IMR-90 (cell line): ENCODE measurements around the gene MAP3K5. TPM values are rescaled to one million over a fixed set of nuclear protein-coding genes. Genes with fewer than 3 reads are reported as not detected.

Experiments used
- ATAC-seq: fragments of 200-7000 bp; cut with Tn5 transposase; 2 replicates; pipeline ENCODE4 v1.9.1; 2020; ENCODE audit warnings: low read depth, mild to moderate bottlenecking, moderate library complexity
- BruUV-seq: library from RNA; stranded (reverse); fragments of 400-500 nt; replicated peaks from 2 replicates; lab custom pipeline; 2021; lab: Mats Ljungman, UMichigan
- CTCF ChIA-PET: fragments of 300-600 bp; formaldehyde crosslinking; extraction: SDS; loops from one replicate; lab custom pipeline; 2021; ENCODE audit warnings: antibody characterized with exemption; lab: Yijun Ruan, JAX
- POLR2A ChIA-PET: fragments of 300-600 bp; sonication (Branson Sonifier 250); formaldehyde crosslinking; loops from one replicate; lab custom pipeline; 2022; ENCODE audit warnings: antibody characterized with exemption; ENCODE audit not compliant: unreplicated experiment; lab: Charles Lee
- DNase-seq: peaks from one replicate; pipeline ENCODE4 v3.0.0; 2013
- H2AFZ ChIP-seq: replicated peaks from 2 replicates; pipeline ENCODE3; 2013; ENCODE audit warnings: low read length, mild to moderate bottlenecking; ENCODE audit not compliant: poor library complexity
- H2AK5ac ChIP-seq: 2 replicates; pipeline ENCODE4 v1.6.1; 2013; ENCODE audit warnings: low read depth, low read length, inconsistent platforms
- H2AK9ac ChIP-seq: replicated peaks from 2 replicates; pipeline ENCODE3; 2013; ENCODE audit warnings: mild to moderate bottlenecking, low read depth, low read length, moderate library complexity; ENCODE audit not compliant: poor library complexity
- H2BK120ac ChIP-seq: 2 replicates; pipeline ENCODE4 v1.6.1; 2013; ENCODE audit warnings: low read depth, low read length, inconsistent platforms
- H2BK15ac ChIP-seq: 3 replicates; pipeline ENCODE4 v1.6.1; 2013; ENCODE audit warnings: low read depth, low read length, inconsistent platforms
- H2BK20ac ChIP-seq: 2 replicates; pipeline ENCODE4 v1.6.1; 2013; ENCODE audit warnings: low read depth, mild to moderate bottlenecking, inconsistent platforms, low read length, moderate library complexity
- H2BK5ac ChIP-seq: 2 replicates; pipeline ENCODE4 v1.6.1; 2013; ENCODE audit warnings: mild to moderate bottlenecking, low read depth, low read length, inconsistent platforms; ENCODE audit not compliant: poor library complexity, severe bottlenecking
- H3K14ac ChIP-seq: replicated peaks from 2 replicates; pipeline ENCODE4 v1.6.1; 2013; ENCODE audit warnings: low read depth, low read length, inconsistent platforms
- H3K18ac ChIP-seq: 2 replicates; pipeline ENCODE4 v1.6.1; 2013; ENCODE audit warnings: low read depth, low read length, control low read depth
- H3K23ac ChIP-seq: 2 replicates; pipeline ENCODE4 v1.6.1; 2013; ENCODE audit warnings: low read depth, low read length, inconsistent platforms
- H3K27ac ChIP-seq: 2 replicates; pipeline ENCODE4 v1.5.1; 2013; ENCODE audit warnings: mild to moderate bottlenecking, control low read depth, low read length; ENCODE audit not compliant: insufficient read depth
- H3K27me3 ChIP-seq: 2 replicates; pipeline ENCODE4 v1.6.1; 2013; ENCODE audit warnings: low read length; ENCODE audit not compliant: control insufficient read depth, insufficient read depth
- H3K36me3 ChIP-seq: 2 replicates; pipeline ENCODE4 v1.6.1; 2013; ENCODE audit warnings: low read length, mixed read lengths; ENCODE audit not compliant: control insufficient read depth, insufficient read depth
- H3K4ac ChIP-seq: 2 replicates; pipeline ENCODE4 v1.6.1; 2013; ENCODE audit warnings: low read depth, low read length, inconsistent platforms
- H3K4me1 ChIP-seq: 2 replicates; pipeline ENCODE4 v1.6.1; 2013; ENCODE audit warnings: low read length, mixed read lengths; ENCODE audit not compliant: control insufficient read depth, insufficient read depth
- H3K4me2 ChIP-seq: 2 replicates; pipeline ENCODE4 v1.6.1; 2013; ENCODE audit warnings: low read depth, mild to moderate bottlenecking, control low read depth, low read length, moderate library complexity
- H3K4me3 ChIP-seq: 2 replicates; pipeline ENCODE4 v1.5.1; 2013; ENCODE audit warnings: low read depth, mild to moderate bottlenecking, control low read depth, low read length, moderate library complexity; ENCODE audit not compliant: insufficient read depth
- H3K56ac ChIP-seq: 2 replicates; pipeline ENCODE4 v1.6.1; 2013; ENCODE audit warnings: low read length, inconsistent platforms; ENCODE audit not compliant: insufficient read depth; ENCODE audit errors: extremely low read depth
- H3K79me1 ChIP-seq, 2 experiments: 2 replicates each; pipeline ENCODE4 v1.6.1; 2013; ENCODE audit warnings: low read length in 2 of 2, inconsistent platforms in 1 of 2, low read depth in 1 of 2
- H3K9ac ChIP-seq: 2 replicates; pipeline ENCODE4 v1.6.1; 2013; ENCODE audit warnings: low read depth, low read length, control low read depth
- H3K9me1 ChIP-seq: 2 replicates; pipeline ENCODE4 v1.6.1; 2013; ENCODE audit warnings: low read length, inconsistent platforms; ENCODE audit not compliant: insufficient read depth
- H3K9me3 ChIP-seq: 2 replicates; pipeline ENCODE4 v1.6.1; 2013; ENCODE audit warnings: low read length; ENCODE audit not compliant: control insufficient read depth, insufficient read depth
- H4K20me1 ChIP-seq: 2 replicates; pipeline ENCODE4 v1.6.1; 2013; ENCODE audit warnings: low read length, inconsistent platforms; ENCODE audit not compliant: insufficient read depth
- H4K5ac ChIP-seq: 2 replicates; pipeline ENCODE4 v1.6.1; 2013; ENCODE audit warnings: mild to moderate bottlenecking, low read depth, low read length, control low read depth
- H4K8ac ChIP-seq, 2 experiments: 2 replicates each; pipeline ENCODE4 v1.6.1; 2013; ENCODE audit warnings: low read depth in 2 of 2, low read length in 2 of 2, control low read depth in 1 of 2, inconsistent platforms in 1 of 2
- H4K91ac ChIP-seq: 2 replicates; pipeline ENCODE4 v1.6.1; 2013; ENCODE audit warnings: low read depth, low read length, inconsistent platforms; ENCODE audit not compliant: insufficient read depth
- CEBPB ChIP-seq: IDR thresholded peaks from 2 replicates; pipeline ENCODE4 v1.6.1; 2012; ENCODE audit warnings: low read depth, low read length, improper control_type of control experiment
- CTCF ChIP-seq: conservative IDR thresholded peaks from 2 replicates; pipeline ENCODE4 v1.5.1; 2012; ENCODE audit warnings: mild to moderate bottlenecking, low read depth, low read length, improper control_type of control experiment
- ELK1 ChIP-seq: fragments of 150-350 bp; IDR thresholded peaks from 2 replicates; pipeline ENCODE4 v1.6.1; 2016; ENCODE audit warnings: low read depth, mild to moderate bottlenecking, low read length, moderate library complexity, borderline replicate concordance
- MAFK ChIP-seq: IDR thresholded peaks from 2 replicates; pipeline ENCODE4 v1.6.1; 2012; ENCODE audit warnings: low read depth, low read length, improper control_type of control experiment
- MAZ ChIP-seq: IDR thresholded peaks from 2 replicates; pipeline ENCODE4 v1.6.1; 2012; ENCODE audit warnings: low read depth, mild to moderate bottlenecking, low read length, improper control_type of control experiment, moderate library complexity, borderline replicate concordance
- WGBS, 2 experiments: methylation state at CpG; one replicate each; pipeline versions ENCODE4 v1.1.5 to v1.1.7; 2013; ENCODE audit warnings: missing lambda C conversion rate in 2 of 2; ENCODE audit not compliant: insufficient read length in 1 of 2; ENCODE audit errors: extremely low coverage in 2 of 2; 5-methylcytosine and 5-hydroxymethylcytosine counted together
- dilution Hi-C: fragments of 300-500 bp; cut with HindIII; formaldehyde crosslinking; loops from one replicate; pipeline ENCODE4 v1.14.3; 2018; ENCODE audit warnings: low sequenced_read_pairs; ENCODE audit not compliant: unreplicated experiment
- in situ Hi-C: fragments of 300-500 bp; cut with MboI; formaldehyde crosslinking; loops from 3 replicates; pipeline ENCODE4 v1.14.3; 2019; ENCODE audit warnings: low sequenced_read_pairs, inconsistent platforms, mixed read lengths
- intact Hi-C: fragments of 100-400 bp; cut with micrococcal nuclease; formaldehyde crosslinking; loops from 2 replicates; pipeline ENCODE4 v1.10.0; 2022
- polyA plus RNA-seq, 3 experiments: library from polyadenylated mRNA; depleted of rRNA; stranded (reverse); fragments of >200 nt; gene quantifications; 2 replicates each; pipeline ENCODE4 v1.2.3, GENCODE V29; 2012; ENCODE audit warnings: low replicate concordance in 1 of 3
- total RNA-seq: library from RNA; depleted of rRNA; stranded (reverse); fragments of >200 nt; gene quantifications from 2 replicates; pipeline ENCODE4 v1.2.3, GENCODE V29; 2012

MAP3K5 gene
- total and polyA plus RNA-seq, 2 of the 4 experiments (the other 2 are of a cell fraction): 5.4 to 17.6 TPM

GRCh38 chr6:136728976-136729515 is 63.2 kb downstream of the MAP3K5 start:
- Histone ChIP-seq H3K27me3 (no peaks in the 10 kb centered on the region), H3K4ac (no peak overlapping the region), H3K14ac (no peak overlapping the region; the same call in 1 of the 2 replicates), H3K56ac (no peak overlapping the region), H4K20me1 (peaks cover 14% of the 10 kb centered on the region; the same call in 1 of the 2 replicates), H3K9me1 (0 out of 2 replicates have a peak, but pooled peaks cover 5% of the 10 kb centered on the region), H4K5ac (no peak overlapping the region), H2BK20ac (no peak overlapping the region), H3K4me2 (no peak overlapping the region), H3K23ac (0 out of 2 replicates have a peak overlapping the region, but pooled peaks have one; percentile 8), H3K4me1 (peaks cover 5% of the 10 kb centered on the region), H3K79me1 (peaks cover 39 to 67% of the 10 kb centered on the region in 2 experiments), H4K91ac (no peak overlapping the region), H3K9ac (no peak overlapping the region), H3K27ac (no peak overlapping the region), H2AK5ac (no peak overlapping the region), H3K9me3 (no peaks in the 10 kb centered on the region), H3K18ac (no peak overlapping the region), H3K36me3 (no peaks in the 10 kb centered on the region), H2BK15ac (no peak overlapping the region), H2AFZ (no peak overlapping the region), H2BK5ac (no peak overlapping the region), H2AK9ac (no peak overlapping the region), H4K8ac (no peak overlapping the region), H3K4me3 (no peak overlapping the region), H2BK120ac (no peak overlapping the region)
- BruUV-seq: no TSS peak
- no peak for ATAC-seq
- TF ChIP-seq MAFK: no peak
- no peak for TF ChIP-seq MAZ
- no peak for TF ChIP-seq CEBPB
- no peak for TF ChIP-seq ELK1
- TF ChIP-seq CTCF: no peak
- in situ Hi-C loops (no loop called here), intact Hi-C loops (no loop called here), dilution Hi-C loops (no loop called here)
- DNase-seq: no peak
- WGBS, 2 experiments: no CpG with 5 or more reads among the region's 4 CpGs
- ChIA-PET POLR2A (no interaction called here), CTCF (interaction anchor here (0.6 kb wide), 1 partner anchor 16 kb away, joined by 4 read pairs; no protein-coding TSS in a partner anchor)
